Activated CD4-positive, alpha-beta T cell treated with anti-CD3 and anti-CD28 coated beads for 48 hours (primary cell): ENCODE measurements around the gene DAPK1.

ENCODE experiments used
- DNase-seq: peaks from one replicate; pipeline ENCODE4 v3.0.0-alpha.2; 2020

The DAPK1 gene

DNA sequence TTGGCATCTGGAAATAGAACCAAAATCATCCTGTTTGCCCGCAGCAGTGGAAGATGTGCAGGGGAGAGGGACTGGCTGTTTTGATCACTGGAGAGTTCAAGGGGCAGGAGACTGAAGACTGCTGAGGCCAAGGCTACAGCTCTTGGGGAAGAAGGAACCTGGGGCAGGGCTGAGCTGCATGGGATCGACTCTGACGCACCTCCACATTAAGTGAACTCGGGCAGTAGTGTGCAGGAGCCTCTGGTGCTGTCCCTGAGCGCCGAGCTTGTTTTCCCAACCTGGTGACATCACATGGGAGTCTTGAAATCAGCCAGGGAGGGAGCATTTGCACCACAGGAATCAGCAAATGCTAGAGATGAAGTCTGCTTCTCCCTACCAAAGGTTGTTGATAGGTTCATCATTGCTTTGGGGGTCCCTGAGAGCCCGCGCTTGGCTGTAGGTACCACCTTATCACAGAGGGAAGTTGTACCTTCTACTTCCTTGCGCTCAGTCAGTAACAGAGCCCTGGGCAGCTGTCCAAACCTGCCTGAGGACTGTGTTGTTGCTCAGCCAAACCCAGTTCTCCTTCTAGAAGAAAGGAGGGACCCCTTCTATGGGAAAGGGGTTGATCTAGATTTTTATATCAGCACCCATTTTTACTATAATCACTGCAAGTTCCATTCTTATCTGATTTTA lies 175.9 kb downstream of the DAPK1 start:
- DNase-seq = no peak

GRCh38 chr9:87674565-87675299 lies 177.1 kb downstream of the DAPK1 start:
- DNase-seq = no peak

GRCh38 chr9:87675906-87676515 lies 178.3 kb downstream of the DAPK1 start:
- DNase-seq = no peak

DNA sequence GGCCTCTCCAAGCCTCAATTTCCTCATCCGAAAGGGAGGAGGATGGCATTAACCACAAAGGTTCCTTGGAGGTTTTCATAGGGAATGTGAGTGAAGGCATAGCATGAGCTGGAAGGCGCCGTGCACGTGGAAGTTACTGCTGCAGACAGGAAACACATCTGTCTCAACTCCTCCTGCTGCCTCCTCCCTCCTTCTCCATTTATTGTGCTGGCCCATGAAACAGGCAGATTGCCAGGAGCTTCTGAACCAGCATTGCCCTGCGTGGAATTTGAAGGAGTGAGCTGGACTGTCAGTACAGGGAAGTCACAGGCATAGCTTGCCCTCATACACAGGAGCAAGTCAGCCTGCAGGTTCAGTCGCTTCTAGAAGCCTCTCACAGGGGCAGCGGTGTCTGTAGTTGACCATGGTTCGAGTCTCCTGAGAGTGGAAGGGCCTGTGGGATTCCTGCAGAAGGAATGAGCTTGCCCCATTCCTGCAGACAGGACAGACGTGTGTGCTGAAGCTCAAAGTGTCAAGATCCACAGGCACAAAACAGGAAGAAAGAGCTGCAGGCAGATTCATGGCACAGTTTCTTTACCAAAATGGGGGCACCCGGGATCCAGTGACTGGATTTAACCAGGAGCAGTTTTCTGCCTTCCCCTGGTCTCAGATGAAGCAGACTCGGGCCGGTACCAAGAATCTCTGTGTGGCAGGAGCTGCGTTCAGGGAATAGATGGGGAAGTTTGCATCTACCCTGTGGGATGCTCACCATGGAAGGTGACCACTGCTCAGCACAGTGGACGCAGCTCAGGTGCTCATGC lies 179.5 kb downstream of the DAPK1 start:
- DNase-seq = no peak

- no peak for DNase-seq
These were observed 180.3 kb downstream of the DAPK1 start for GRCh38 chr9:87677776-87678587.

DNA sequence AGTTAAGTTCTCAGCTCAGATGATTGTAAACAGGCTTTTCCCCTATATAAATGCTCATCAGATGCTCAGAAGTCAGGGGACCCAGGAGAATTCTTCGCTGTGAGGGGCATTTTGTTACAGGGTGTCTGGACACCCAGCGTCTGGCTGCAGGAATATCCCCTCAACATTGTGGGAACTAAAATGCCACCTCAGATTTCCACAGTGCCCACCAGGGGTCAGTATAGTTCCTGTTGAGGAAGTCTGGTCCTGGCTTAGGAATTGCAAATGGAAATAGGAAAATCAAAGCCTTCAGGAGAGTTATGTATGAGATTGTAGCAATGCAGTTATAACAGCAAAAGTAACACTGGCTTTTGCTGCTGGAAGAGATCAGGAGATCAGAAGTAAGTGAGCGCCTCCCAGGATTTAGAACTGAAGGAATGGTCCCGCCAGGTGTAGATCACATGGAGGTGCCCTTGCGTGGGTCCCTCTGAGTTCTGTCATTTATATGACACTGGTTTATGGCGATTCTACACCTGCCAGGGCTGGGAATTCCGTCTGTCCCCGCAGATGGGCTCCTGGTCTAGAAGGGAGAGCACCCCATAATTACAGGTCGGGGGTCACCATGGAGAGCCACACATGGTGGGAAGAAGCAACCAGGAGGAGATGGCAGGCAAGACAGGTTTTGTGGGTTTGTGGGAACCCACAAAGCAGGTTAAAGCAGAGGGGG lies 181.1 kb downstream of the DAPK1 start:
- peak; percentile 51 for DNase-seq

GRCh38 chr9:87681271-87682061 lies 183.8 kb downstream of the DAPK1 start:
- no peak for DNase-seq

GRCh38 chr9:87682085-87682484 lies 184.4 kb downstream of the DAPK1 start:
- DNase-seq = no peak

GRCh38 chr9:87682618-87683017 lies 185.0 kb downstream of the DAPK1 start:
- DNase-seq = no peak

DNA sequence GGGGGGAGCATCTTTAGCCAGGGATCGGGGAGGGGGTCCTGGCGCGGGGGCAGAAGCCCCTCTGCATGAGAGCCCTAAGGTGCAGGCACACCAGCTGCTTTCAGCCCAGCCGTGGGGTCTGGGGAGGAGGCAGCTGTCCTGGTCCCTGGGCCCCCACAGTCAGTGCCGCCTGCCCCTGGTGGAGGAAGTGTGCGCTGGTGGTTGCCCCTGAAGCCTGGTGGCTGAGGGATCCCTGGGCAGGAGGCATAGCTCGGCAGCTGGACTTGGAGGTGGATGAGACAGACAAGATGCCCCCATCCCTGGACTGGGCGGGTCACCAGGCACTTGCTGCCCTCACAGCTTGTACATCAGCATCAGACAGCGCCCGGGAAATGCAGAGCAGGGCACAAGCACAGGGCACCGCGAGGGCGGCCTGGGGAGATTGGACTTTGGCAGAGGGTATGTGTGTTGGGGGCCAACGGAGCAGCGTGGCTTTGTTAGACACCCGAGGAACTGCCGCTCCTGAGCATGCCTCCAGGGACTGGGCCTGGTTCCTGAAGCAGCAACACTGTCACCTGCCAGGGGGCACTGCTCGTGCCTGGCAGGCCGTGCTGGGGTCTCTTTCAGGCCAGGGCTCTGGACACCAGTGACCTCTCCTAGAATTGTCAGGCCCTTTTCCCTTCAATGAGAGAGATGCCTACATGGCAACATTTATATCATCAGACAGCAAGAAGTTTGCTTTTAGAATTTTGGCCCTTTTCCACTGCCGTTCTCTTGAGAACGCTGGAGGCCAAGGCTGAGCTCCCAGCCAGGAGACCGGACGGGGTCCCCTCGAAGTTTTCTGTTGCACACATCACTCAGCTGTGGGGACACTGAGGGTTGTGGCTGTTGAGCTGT lies 186.3 kb downstream of the DAPK1 start:
- DNase-seq = no peak

DNA sequence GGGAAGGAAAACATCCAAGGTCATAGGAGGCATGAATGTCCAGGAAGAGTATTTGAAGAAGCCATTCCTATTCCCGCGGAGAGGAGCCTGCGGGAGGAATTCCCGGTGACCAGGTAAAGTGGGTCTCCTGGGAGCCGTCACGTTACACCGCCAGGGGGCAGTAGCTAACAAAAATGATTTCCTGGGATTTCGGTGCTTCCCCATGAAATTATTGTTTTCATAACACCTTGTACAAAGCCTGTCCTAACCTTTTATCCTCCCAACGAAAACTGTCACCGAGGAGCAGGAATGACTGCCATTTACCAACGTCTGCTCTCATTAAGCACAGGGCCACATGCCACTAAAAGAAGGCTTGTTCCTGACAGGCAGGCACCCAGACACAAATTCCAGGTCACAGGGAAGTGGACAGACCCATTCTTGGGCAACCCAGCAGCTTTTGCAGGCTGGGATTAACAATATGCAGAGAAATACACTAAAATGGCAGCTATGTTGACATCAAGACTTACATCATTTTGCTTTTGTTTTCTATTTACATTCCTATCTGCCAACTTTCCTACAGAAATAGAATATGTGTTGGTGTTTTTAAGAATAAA lies 187.1 kb downstream of the DAPK1 start:
- DNase-seq = no peak

GRCh38 chr9:87685441-87685840 lies 187.8 kb downstream of the DAPK1 start:
- DNase-seq = no peak

DNA sequence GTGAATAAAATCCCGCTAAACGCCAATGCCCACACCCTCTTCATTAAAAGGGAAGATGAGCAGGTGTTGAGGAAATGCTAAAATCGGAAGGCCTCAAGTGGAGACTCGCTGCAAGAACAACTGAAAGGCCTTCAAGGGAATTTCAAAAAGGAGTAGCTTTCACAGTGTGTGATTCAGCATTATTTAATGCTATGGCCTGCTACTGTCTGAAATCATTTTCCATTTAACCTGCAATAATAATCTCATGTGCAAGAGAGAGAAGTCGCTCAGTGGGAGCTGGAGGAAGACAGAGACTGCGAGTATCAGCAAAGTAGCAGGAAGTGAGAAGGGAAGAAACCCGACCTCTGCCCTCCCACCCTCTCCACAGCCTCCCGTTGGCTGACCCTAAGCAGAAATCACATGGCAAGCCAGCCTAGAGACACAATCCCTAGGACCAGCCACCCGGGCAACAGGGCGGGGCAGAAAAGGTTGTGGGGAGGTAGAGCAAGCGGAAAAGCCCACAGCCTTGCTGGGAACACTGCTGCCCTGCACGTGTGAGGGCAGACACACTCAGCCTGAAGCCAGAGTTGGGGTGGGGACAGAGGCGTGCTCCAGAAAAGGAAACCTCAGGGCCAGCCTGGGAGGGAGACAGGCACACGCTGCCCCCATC lies 188.3 kb downstream of the DAPK1 start:
- no peak for DNase-seq

GRCh38 chr9:87686520-87687090 lies 188.9 kb downstream of the DAPK1 start:
- no peak for DNase-seq

DNA sequence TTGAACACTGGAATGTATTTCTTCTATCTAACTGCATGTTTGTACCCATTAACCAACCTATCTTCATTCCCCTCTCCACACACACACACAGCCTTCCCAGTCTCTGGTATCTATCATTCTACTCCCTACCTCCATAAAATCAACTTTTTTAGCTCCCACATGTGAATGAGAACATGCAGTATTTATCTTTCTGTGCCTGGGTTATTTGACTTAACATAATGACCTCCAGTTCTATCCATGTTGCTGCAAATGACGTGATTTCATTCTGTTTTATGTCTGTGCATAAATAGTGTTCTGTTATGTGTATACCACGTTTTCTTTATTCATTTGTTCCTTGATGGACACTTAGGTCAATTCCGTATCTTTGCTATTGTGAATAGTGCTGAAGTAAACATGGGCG lies 189.5 kb downstream of the DAPK1 start:
- DNase-seq = no peak

DNA sequence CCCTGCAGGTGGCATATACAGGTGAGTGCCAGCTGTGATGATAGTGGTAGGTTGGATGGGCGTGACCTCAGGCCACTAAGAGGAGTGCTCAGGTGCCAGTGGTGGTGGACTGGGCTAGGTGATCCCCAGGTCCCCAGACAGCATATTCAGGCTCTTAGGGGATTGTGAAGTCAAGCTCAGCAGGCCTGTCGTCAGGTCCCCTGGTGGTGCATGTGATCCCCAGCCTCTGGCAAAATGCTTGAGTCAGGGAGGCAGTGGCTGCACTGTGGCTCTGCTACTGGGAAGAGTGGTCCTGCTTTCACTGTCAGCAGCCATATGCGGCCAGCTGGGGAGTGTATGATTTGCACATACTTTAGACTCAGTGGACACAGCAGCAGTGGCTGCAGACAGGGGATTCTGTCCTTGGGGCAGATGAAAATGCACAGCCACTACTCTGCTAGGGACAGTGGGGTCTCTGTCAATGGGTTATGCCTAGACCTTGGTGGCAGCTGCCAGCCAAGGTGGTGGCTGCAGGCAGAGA lies 196.6 kb downstream of the DAPK1 start:
- DNase-seq = no peak

- DNase-seq = no peak
These were observed 197.9 kb downstream of the DAPK1 start for GRCh38 chr9:87695523-87695922.

DNA sequence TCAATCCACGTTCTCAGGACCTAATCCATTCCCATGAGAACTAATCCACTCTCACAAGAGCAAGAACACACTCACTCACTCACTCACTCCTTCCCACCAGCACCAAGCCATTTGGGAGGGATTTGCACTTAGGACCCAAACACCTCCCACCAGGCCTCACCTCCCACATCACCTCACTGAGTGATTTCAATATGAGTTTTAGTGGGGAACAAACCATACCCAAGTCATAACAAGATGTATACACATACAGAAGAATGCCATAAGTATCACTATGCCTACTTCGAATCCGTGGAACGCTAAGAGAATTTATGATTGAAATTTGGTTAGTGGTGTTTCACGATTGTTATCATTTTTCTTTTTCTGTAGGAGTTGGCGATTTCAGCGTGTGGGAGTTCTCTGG lies 199.0 kb downstream of the DAPK1 start:
- DNase-seq = peak; percentile 23
